Body of pancreas (tissue), 4 donors: ENCODE results near the gene CDKAL1. TPM values are rescaled to one million over a fixed set of nuclear protein-coding genes. Genes with fewer than 3 reads are reported as not detected.
"Not testable (repeated sequence)": the region's sequence is repeated elsewhere in the genome, so short reads cannot be mapped to it uniquely, and the experiment has no call there.

Experiments used
- ATAC-seq: fragments of 150-250 bp; one replicate; pipeline ENCODE4 v1.9.1; 2016
- DNase-seq, 4 donors: peaks; one replicate each; pipeline ENCODE4 v3.0.0-alpha.2; 2019
- H3K27ac ChIP-seq, 4 donors: fragments of 200-600 bp; sonication (generic); 1 replicate in 3 of 4; 2 replicates in 1 of 4; pipeline versions ENCODE4 v1.5.1 to v1.6.1; 2016 to 2019; ENCODE audit warnings: mild to moderate bottlenecking in 1 of 4, mixed read lengths in 1 of 4, moderate library complexity in 1 of 4
- H3K27me3 ChIP-seq, 2 donors: fragments of 200-600 bp; sonication (generic); one replicate each; pipeline ENCODE4 v1.6.0; 2016; ENCODE audit warnings: mild to moderate bottlenecking in 1 of 2
- H3K36me3 ChIP-seq, 2 donors: fragments of 200-600 bp; sonication (generic); replicated peaks in 1 of 2; 2 replicates each; pipeline ENCODE4 v1.5.1; 2016; ENCODE audit warnings: low read depth in 2 of 2; ENCODE audit not compliant: insufficient read depth in 1 of 2
- H3K4me1 ChIP-seq: fragments of 200-600 bp; sonication (generic); one replicate; pipeline ENCODE4 v1.6.0; 2016
- H3K4me3 ChIP-seq, 2 donors: fragments of 200-600 bp; sonication (generic); 1 replicate in 1 of 2; 2 replicates in 1 of 2; pipeline ENCODE4 v1.5.1; 2016 to 2019
- H3K9me3 ChIP-seq, 3 donors: fragments of 200-600 bp; sonication (generic); 1 replicate in 2 of 3; 2 replicates in 1 of 3; pipeline ENCODE4 v1.5.1; 2016
- POLR2A ChIP-seq, 3 donors: fragments of 450-650 bp; IDR thresholded peaks; one replicate each; pipeline ENCODE4 v1.6.1; 2016; ENCODE audit warnings: antibody characterized with exemption in 3 of 3, mild to moderate bottlenecking in 2 of 3
- WGBS, 2 donors: methylation state at CpG; one replicate each; pipeline ENCODE4 v1.1.5; 2017; 5-methylcytosine and 5-hydroxymethylcytosine counted together
- intact Hi-C: fragments of 100-400 bp; cut with DNase I; formaldehyde crosslinking; loops from one replicate; pipeline ENCODE4 v1.15.1; 2023
- total RNA-seq, 2 donors: library from RNA; depleted of rRNA; stranded (reverse); fragments of >200 nt; gene quantifications; one replicate each; pipeline ENCODE4 v1.1.0, GENCODE V29; 2016
- TF ChIP-seq, protein P1 (sequence below), 7 experiments: fragments of 450-650 bp in 4 of 7; fragments of 200-600 bp in 3 of 7; sonication (generic) in 3 of 7; IDR thresholded peaks; one replicate each; pipeline ENCODE4 v1.5.1; 2016 to 2019; ENCODE audit warnings: antibody characterized with exemption in 7 of 7

The CDKAL1 gene
- total RNA-seq, 2 donors from 2014 or later, result 16.3 to 18.1 TPM

DNA sequence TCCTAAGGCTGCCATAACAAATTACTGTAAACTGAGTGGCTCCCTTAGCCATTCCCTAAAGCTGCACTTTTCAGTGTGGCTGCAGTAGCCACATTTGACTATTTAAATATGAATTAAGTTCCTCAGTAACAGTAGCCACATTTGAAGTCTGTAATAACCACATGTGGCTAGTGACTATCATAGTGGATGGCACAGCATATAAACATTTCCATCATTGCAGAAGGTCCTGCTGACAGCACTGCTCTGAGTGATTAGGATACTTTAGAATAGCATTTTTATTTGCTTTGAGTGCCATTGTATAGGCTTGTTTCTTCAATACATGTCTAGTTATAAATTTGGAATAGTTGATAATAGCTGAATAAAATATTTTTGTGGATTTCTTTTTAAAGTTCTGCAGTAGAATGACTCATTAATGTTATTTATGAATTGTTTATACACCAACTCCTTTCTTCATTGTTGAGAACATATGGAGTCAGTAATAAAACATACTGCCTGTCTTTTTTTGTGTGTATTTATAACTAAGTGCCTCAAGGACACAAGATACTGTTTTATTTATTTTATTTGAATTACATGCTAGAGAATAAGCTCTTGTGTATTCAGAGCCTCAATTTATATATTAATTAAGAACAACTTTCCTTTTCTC is 217.2 kb downstream of the CDKAL1 start:
- Histone ChIP-seq H3K9me3 (no peaks in the 10 kb centered on the region), H3K36me3 (no peaks in the 10 kb centered on the region), H3K4me3 (no peak overlapping the region), H3K4me1 (no peaks in the 10 kb centered on the region), H3K27ac (no peak overlapping the region), H3K27me3 (no peaks in the 10 kb centered on the region)
- no peak for ATAC-seq
- TF ChIP-seq POLR2A (IDR thresholded peaks at IDR 0.05), result no peak
- TF ChIP-seq, protein P1, sequence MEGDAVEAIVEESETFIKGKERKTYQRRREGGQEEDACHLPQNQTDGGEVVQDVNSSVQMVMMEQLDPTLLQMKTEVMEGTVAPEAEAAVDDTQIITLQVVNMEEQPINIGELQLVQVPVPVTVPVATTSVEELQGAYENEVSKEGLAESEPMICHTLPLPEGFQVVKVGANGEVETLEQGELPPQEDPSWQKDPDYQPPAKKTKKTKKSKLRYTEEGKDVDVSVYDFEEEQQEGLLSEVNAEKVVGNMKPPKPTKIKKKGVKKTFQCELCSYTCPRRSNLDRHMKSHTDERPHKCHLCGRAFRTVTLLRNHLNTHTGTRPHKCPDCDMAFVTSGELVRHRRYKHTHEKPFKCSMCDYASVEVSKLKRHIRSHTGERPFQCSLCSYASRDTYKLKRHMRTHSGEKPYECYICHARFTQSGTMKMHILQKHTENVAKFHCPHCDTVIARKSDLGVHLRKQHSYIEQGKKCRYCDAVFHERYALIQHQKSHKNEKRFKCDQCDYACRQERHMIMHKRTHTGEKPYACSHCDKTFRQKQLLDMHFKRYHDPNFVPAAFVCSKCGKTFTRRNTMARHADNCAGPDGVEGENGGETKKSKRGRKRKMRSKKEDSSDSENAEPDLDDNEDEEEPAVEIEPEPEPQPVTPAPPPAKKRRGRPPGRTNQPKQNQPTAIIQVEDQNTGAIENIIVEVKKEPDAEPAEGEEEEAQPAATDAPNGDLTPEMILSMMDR (IDR thresholded peaks at IDR 0.05), result no peak
- intact Hi-C loops, result no loop called here
- DNase-seq, result no peak

DNA sequence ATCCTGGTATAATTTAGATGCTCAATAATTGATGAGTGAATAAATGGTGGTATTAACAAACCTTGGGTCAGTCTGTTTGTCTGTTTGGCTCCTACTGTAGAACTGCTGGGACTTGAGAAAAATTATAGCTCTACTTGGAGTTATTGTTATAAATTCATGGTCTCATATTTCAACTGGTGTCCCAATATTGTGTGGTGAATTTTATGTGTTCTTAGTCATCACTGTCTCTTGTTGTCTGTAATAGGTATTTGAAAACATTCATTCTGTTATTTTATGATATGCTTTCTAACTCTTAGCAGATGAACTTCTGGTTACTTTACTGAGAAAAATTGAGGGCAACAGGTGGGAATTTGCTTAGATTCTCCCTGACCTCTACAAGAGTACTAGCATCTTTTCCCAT is 221.4 kb downstream of the CDKAL1 start:
- H3K4me1 ChIP-seq, result no peaks in the 10 kb centered on the region
- TF ChIP-seq, protein P1 (IDR thresholded peaks at IDR 0.05), result no peak
- TF ChIP-seq POLR2A (IDR thresholded peaks at IDR 0.05), result no peak
- H3K9me3 ChIP-seq, result no peaks in the 10 kb centered on the region
- H3K4me3 ChIP-seq, result no peak overlapping the region
- ATAC-seq (no peak), DNase-seq (no peak)
- no peak overlapping the region for H3K27ac ChIP-seq
- H3K36me3 ChIP-seq, result no peaks in the 10 kb centered on the region
- intact Hi-C loops, result no loop called here
- H3K27me3 ChIP-seq, result no peaks in the 10 kb centered on the region

DNA sequence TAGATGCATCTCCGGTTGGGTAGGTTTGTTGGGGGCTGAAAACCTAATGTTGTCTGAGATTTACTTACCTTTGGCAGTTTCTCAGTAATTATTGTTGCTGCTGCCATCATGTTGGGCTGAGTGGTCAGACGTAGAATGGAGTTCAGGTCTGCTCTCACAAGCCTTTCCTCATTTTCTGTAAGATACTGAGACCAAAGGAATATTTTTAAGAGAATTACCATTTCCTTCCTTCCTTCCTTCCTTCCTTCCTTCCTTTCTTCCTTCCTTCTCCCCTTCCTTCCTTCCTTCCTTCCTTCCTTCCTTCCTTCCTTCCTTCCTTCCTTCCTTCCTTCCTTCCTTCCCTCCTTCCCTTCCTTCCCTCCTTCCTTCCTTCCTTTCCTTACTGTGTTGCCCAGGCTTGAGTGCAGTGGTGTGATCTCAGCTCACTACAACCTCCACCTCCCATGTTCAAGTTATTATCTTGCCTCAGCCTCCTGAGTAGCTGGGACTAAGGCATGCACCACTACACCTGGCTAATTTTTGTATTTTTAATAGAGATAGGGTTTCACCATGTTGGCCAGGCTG is 222.4 kb downstream of the CDKAL1 start:
- H3K27me3 ChIP-seq, H3K9me3 ChIP-seq, H3K4me1 ChIP-seq, H3K36me3 ChIP-seq, intact Hi-C loops, H3K4me3 ChIP-seq, H3K27ac ChIP-seq, DNase-seq, ATAC-seq: not testable (repeated sequence)
- WGBS, 2 donors, result 93 to 97% methylated on average over 2 of the region's 2 CpGs

DNA sequence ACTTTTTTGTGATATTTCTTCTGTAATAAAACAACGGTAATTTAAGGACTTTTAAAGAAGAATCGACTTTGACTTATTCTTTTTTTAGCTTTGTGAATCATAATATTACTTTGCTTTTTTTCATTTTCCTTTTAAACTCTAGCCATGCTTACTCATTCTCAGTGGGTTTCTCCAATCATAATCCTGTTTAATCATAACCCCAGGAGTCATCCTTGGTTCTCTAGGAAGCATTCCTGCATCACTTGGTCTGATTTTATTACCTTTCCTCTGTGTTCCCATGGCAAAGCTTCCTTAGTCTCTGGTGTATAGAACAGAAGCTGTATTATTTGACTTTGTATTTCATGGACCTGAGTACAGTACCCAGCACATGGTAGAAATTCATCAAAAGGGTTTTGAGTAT is 223.5 kb downstream of the CDKAL1 start:
- H3K27me3 ChIP-seq, result no peaks in the 10 kb centered on the region
- DNase-seq (no peak), ATAC-seq (no peak)
- no peak overlapping the region for H3K4me3 ChIP-seq
- no peaks in the 10 kb centered on the region for H3K36me3 ChIP-seq
- TF ChIP-seq, protein P1 (IDR thresholded peaks at IDR 0.05), result no peak
- TF ChIP-seq POLR2A (IDR thresholded peaks at IDR 0.05), result no peak
- 84 to 88% methylated on average over 2 of the region's 2 CpGs for WGBS, 2 donors
- intact Hi-C loops, result no loop called here
- no peaks in the 10 kb centered on the region for H3K4me1 ChIP-seq
- no peak overlapping the region for H3K27ac ChIP-seq
- no peaks in the 10 kb centered on the region for H3K9me3 ChIP-seq

DNA sequence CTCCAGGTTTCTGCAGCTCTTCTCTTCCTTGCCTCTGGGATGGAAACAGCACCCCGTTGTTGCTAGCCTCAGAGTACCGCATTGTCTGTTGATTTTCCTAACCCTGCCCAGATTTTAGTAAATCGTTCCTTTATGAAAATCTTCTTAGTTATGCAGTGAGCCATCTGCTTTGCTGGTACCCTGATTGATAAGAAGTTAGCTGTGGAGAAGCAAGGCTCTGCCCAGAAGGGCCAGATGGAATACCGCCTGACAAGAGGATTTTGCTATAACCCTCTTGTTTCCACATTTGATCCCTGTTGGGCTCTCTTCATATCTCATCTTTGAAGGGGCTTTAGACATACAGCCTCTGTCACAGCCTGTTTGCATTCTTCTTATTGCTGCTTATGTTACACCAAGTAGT is 229.0 kb downstream of the CDKAL1 start:
- no peak for DNase-seq
- H3K4me1 ChIP-seq, result no peaks in the 10 kb centered on the region
- H3K36me3 ChIP-seq, result no peaks in the 10 kb centered on the region
- TF ChIP-seq POLR2A (IDR thresholded peaks at IDR 0.05), result no peak
- TF ChIP-seq, protein P1 (IDR thresholded peaks at IDR 0.05), result no peak
- H3K27ac ChIP-seq, result no peak overlapping the region
- intact Hi-C loops, result no loop called here
- ATAC-seq, result no peak
- no peak overlapping the region for H3K4me3 ChIP-seq
- H3K27me3 ChIP-seq, result no peaks in the 10 kb centered on the region
- 97 to 100% methylated on average over 4 of the region's 4 CpGs for WGBS, 2 donors
- H3K9me3 ChIP-seq, result no peaks in the 10 kb centered on the region
